Activated CD8-positive, alpha-beta memory T cell treated with anti-CD3 and anti-CD28 coated beads, Interleukin-2, amount 50 U/mL, for 4 hours (primary cell): ENCODE measurements around the gene MLLT10.

ENCODE experiments used
- DNase-seq: peaks from one replicate; pipeline ENCODE4 v3.0.0-alpha.2; 2020

MLLT10 gene

GRCh38 chr10:21749788-21750187, 215.8 kb downstream of the MLLT10 start:
- DNase-seq, result no peak

GRCh38 chr10:21750424-21750823, 216.4 kb downstream of the MLLT10 start:
- no peak for DNase-seq

GRCh38 chr10:21751341-21752310, 217.6 kb downstream of the MLLT10 start:
- DNase-seq, result no peak

GRCh38 chr10:21753497-21754270, 219.7 kb downstream of the MLLT10 start:
- DNase-seq, result no peak

GRCh38 chr10:21754410-21755011, 220.5 kb downstream of the MLLT10 start:
- no peak for DNase-seq

- DNase-seq, result no peak
Observed at GRCh38 chr10:21756707-21757106, 222.7 kb downstream of the MLLT10 start.

GRCh38 chr10:21757185-21757901, 223.3 kb downstream of the MLLT10 start:
- no peak for DNase-seq

GRCh38 chr10:21758239-21758638, 224.2 kb downstream of the MLLT10 start:
- no peak for DNase-seq

- no peak for DNase-seq
Observed at GRCh38 chr10:21758696-21759095, 224.7 kb downstream of the MLLT10 start.

GRCh38 chr10:21759232-21759631, 225.2 kb downstream of the MLLT10 start:
- DNase-seq, result no peak

GRCh38 chr10:21760332-21760731, 226.3 kb downstream of the MLLT10 start:
- no peak for DNase-seq

GRCh38 chr10:21764466-21765189, 230.6 kb downstream of the MLLT10 start:
- DNase-seq, result no peak

GRCh38 chr10:21769041-21769440, 235.0 kb downstream of the MLLT10 start:
- no peak for DNase-seq

- DNase-seq, result no peak
Observed at GRCh38 chr10:21771219-21771618, 237.2 kb downstream of the MLLT10 start.

- DNase-seq, result no peak
Observed at GRCh38 chr10:21776883-21777282, 242.9 kb downstream of the MLLT10 start.

GRCh38 chr10:21791276-21791675, 257.2 kb downstream of the MLLT10 start:
- no peak for DNase-seq
